Stimulated activated CD4-positive, alpha-beta T cell treated with anti-CD3 and anti-CD28 coated beads, Interleukin-4, amount 100 ng/mL, for 4 hours (primary cell): ENCODE measurements around the gene REC114.
"Not testable (repeated sequence)": the region's sequence is repeated elsewhere in the genome, so short reads cannot be mapped to it uniquely, and the experiment has no call there.

Source experiments
- DNase-seq, 2 experiments: peaks; one replicate each; pipeline ENCODE4 v3.0.0-alpha.2; 2020

Gene REC114

GRCh38 chr15:73442968-73443367, at the start of gene REC114:
REC114 (plus strand) TSS chr15:73443164; CDS start chr15:73443186, 22 bp downstream.
- no peak for DNase-seq

- DNase-seq, result no peak
Observed at GRCh38 chr15:73393336-73393735, 49.6 kb upstream of the REC114 start.

GRCh38 chr15:73394782-73395181, 48.2 kb upstream of the REC114 start:
- DNase-seq, result no peak

- DNase-seq, result no peak
Observed at GRCh38 chr15:73395671-73396070, 47.3 kb upstream of the REC114 start.

GRCh38 chr15:73397461-73397860, 45.5 kb upstream of the REC114 start:
- no peak for DNase-seq

GRCh38 chr15:73398861-73399260, 44.1 kb upstream of the REC114 start:
- no peak for DNase-seq

- DNase-seq, result not testable (repeated sequence)
Observed at GRCh38 chr15:73400222-73400621, 42.7 kb upstream of the REC114 start.

- no peak for DNase-seq
Observed at GRCh38 chr15:73403171-73403570, 39.8 kb upstream of the REC114 start.

GRCh38 chr15:73414876-73415275, 28.1 kb upstream of the REC114 start:
- DNase-seq, result no peak

- no peak for DNase-seq
Observed at GRCh38 chr15:73424506-73424905, 18.5 kb upstream of the REC114 start.

- DNase-seq, result no peak
Observed at GRCh38 chr15:73425510-73425909, 17.5 kb upstream of the REC114 start.

GRCh38 chr15:73426323-73426994, 16.5 kb upstream of the REC114 start:
- no peak for DNase-seq

- not testable (repeated sequence) for DNase-seq
Observed at GRCh38 chr15:73431329-73431728, 11.6 kb upstream of the REC114 start.

GRCh38 chr15:73433873-73434272, 9.1 kb upstream of the REC114 start:
- no peak for DNase-seq

- DNase-seq, result no peak
Observed at GRCh38 chr15:73436613-73437012, 6.4 kb upstream of the REC114 start.

- no peak for DNase-seq
Observed at GRCh38 chr15:73437543-73438109, 5.3 kb upstream of the REC114 start.

GRCh38 chr15:73438651-73439050, 4.3 kb upstream of the REC114 start:
- DNase-seq, result no peak

GRCh38 chr15:73440571-73440970, 2.4 kb upstream of the REC114 start:
- no peak for DNase-seq

- no peak for DNase-seq
Observed at GRCh38 chr15:73442421-73442820, 543 bp upstream of the REC114 start.

- DNase-seq, result not testable (repeated sequence)
Observed at GRCh38 chr15:73447471-73447870, 4.5 kb downstream of the REC114 start.

- not testable (repeated sequence) for DNase-seq
Observed at GRCh38 chr15:73448158-73448758, 5.3 kb downstream of the REC114 start.

GRCh38 chr15:73449980-73450379, 7.0 kb downstream of the REC114 start:
- not testable (repeated sequence) for DNase-seq

- DNase-seq, result no peak
Observed at GRCh38 chr15:73454096-73454495, 11.1 kb downstream of the REC114 start.

- no peak for DNase-seq
Observed at GRCh38 chr15:73455876-73456275, 12.9 kb downstream of the REC114 start.
